Stimulated activated CD8-positive, alpha-beta memory T cell treated with anti-CD3 and anti-CD28 coated beads, Interleukin-4, amount 100 ng/mL, for 48 hours (primary cell): ENCODE results near the gene SGTA.
"Not testable (repeated sequence)": the region's sequence is repeated elsewhere in the genome, so short reads cannot be mapped to it uniquely, and the experiment has no call there.

Source experiments
- DNase-seq: peaks from one replicate; pipeline ENCODE4 v3.0.0-alpha.2; 2020

The SGTA gene

GRCh38 chr19:2782936-2783780 is at the start of gene SGTA:
Gene SGTA, minus strand, starts transcription at chr19:2783273. Its CDS starts 14,205 bp downstream, at chr19:2769068.
- DNase-seq, result peak; percentile 98

- DNase-seq, result no peak
These were observed 44.9 kb upstream of the SGTA start for GRCh38 chr19:2827840-2828489.

GRCh38 chr19:2827022-2827421 is 43.9 kb upstream of the SGTA start:
- DNase-seq, result no peak

- no peak for DNase-seq
These were observed 41.1 kb upstream of the SGTA start for GRCh38 chr19:2824129-2824528.

- DNase-seq, result no peak
These were observed 40.6 kb upstream of the SGTA start for GRCh38 chr19:2823646-2824045.

GRCh38 chr19:2822846-2823245 is 39.8 kb upstream of the SGTA start:
- DNase-seq, result no peak

GRCh38 chr19:2820112-2820702 is 37.1 kb upstream of the SGTA start:
- DNase-seq, result peak; percentile 32

- peak; percentile 99 for DNase-seq
These were observed 36.6 kb upstream of the SGTA start, which contains the start of gene ZNF554 for GRCh38 chr19:2819540-2820111. Gene ZNF554, plus strand, starts transcription at chr19:2819868. Its CDS starts 204 bp downstream, at chr19:2820072.

- not testable (repeated sequence) for DNase-seq
These were observed 34.3 kb upstream of the SGTA start for GRCh38 chr19:2817237-2817829.

GRCh38 chr19:2816641-2817040 is 33.6 kb upstream of the SGTA start:
- no peak for DNase-seq

- no peak for DNase-seq
These were observed 32.9 kb upstream of the SGTA start for GRCh38 chr19:2815923-2816322.

- DNase-seq, result no peak
These were observed 32.1 kb upstream of the SGTA start for GRCh38 chr19:2815191-2815614.

GRCh38 chr19:2814426-2814825 is 31.4 kb upstream of the SGTA start:
- no peak for DNase-seq

GRCh38 chr19:2813235-2814160 is 30.4 kb upstream of the SGTA start:
- no peak for DNase-seq

- no peak for DNase-seq
These were observed 29.6 kb upstream of the SGTA start for GRCh38 chr19:2812414-2813234.

- no peak for DNase-seq
These were observed 28.8 kb upstream of the SGTA start for GRCh38 chr19:2811735-2812413.

GRCh38 chr19:2811221-2811722 is 28.2 kb upstream of the SGTA start:
- DNase-seq, result no peak

- DNase-seq, result no peak
These were observed 27.3 kb upstream of the SGTA start for GRCh38 chr19:2810141-2811091.
